Measurements from ENCODE around the gene RAPGEF5. TPM values are rescaled to one million over a fixed set of nuclear protein-coding genes. Genes with fewer than 3 reads are reported as not detected.

The RAPGEF5 gene
- polyA plus RNA-seq, 1 of the 3 experiments (the other 2 are of a cell fraction) = 1.2 TPM

DNA sequence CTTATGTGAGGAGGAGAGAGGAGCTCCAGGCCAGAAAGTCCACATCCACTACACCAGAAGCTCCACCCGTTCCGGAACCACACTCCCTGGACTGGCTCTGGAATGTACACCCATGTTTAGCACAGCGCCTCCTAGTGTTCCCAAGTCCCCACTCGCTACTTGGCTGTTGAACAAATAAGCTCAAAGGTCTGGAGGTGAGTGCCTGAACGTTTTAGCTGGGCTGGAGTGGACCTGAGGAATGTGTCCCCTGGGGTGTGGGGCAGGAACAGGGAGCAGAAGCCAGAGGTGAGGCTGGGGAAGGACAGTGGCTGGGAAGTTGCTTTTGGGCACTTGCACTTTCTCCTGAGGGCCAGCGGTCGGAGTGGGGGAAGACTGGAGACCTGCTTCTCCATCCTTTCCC, 247.2 kb downstream of the RAPGEF5 start:
- TF ChIP-seq PBX3 (IDR thresholded peaks at IDR 0.05) = no peak
- TF ChIP-seq SMC3 (IDR thresholded peaks at IDR 0.05; ENCODE audit: low read depth, low read length) = no peak
- no peak for TF ChIP-seq YY1 (IDR thresholded peaks at IDR 0.05; ENCODE audit: low read depth)
- no peak for TF ChIP-seq NRF1 (IDR thresholded peaks at IDR 0.05; ENCODE audit: low read depth, low read length)
- no peak for TF ChIP-seq REST (IDR thresholded peaks at IDR 0.05; ENCODE audit: low read depth, low read length)
- no peak for TF ChIP-seq RAD21 (IDR thresholded peaks at IDR 0.05; ENCODE audit: low read length)
- no peak for TF ChIP-seq EP300 (IDR thresholded peaks at IDR 0.05; ENCODE audit: borderline replicate concordance in 1 of 2, low read depth in 1 of 2, low read length in 1 of 2)
- TF ChIP-seq MEF2A (IDR thresholded peaks at IDR 0.05; ENCODE audit: borderline replicate concordance, low read depth) = no peak
- no peak for TF ChIP-seq FOXJ3 (CRISPR knock-in tag; IDR thresholded peaks at IDR 0.05)
- TF ChIP-seq TAF1 (IDR thresholded peaks at IDR 0.05; ENCODE audit: borderline replicate concordance, low read depth, low read length) = no peak
- TF ChIP-seq TCF12 (IDR thresholded peaks at IDR 0.05) = no peak
- TF ChIP-seq FOSL2 (IDR thresholded peaks at IDR 0.05; ENCODE audit: borderline replicate concordance, low read depth) = no peak
- TF ChIP-seq FOXM1 (IDR thresholded peaks at IDR 0.05; ENCODE audit: low read depth) = no peak
- no peak for TF ChIP-seq TEAD4 (IDR thresholded peaks at IDR 0.05; ENCODE audit: borderline replicate concordance, insufficient read depth)
- Histone ChIP-seq H3F3A (replicated peaks; ENCODE audit: insufficient read depth) (no peaks in the 10 kb centered on the region), H3K36me3 (replicated peaks in 1 of 2; ENCODE audit: control insufficient read depth in 1 of 2, insufficient read depth in 2 of 2, low read length in 1 of 2) (no peaks in the 10 kb centered on the region), H3K4me2 (no peak overlapping the region), H3K27ac (ENCODE audit: low read depth in 2 of 2, low read length in 1 of 2) (no peak overlapping the region), H4K20me1 (ENCODE audit: insufficient read depth) (no peaks in the 10 kb centered on the region), H3K4me1 (ENCODE audit: control insufficient read depth in 1 of 2, insufficient read depth in 2 of 2, low read depth in 1 of 2, low read length in 1 of 2) (peaks cover 0 to 7% of the 10 kb centered on the region in 2 experiments; a peak in 1 of 4 replicates), H3K27me3 (ENCODE audit: insufficient read depth) (no peaks in the 10 kb centered on the region), H2AFZ (ENCODE audit: low read depth) (no peak overlapping the region), H3K9me3 (no peaks in the 10 kb centered on the region), H3K4me3 (ENCODE audit: low read depth in 2 of 2, low read length in 1 of 2) (no peak overlapping the region), H3K9me2 (no peaks in the 10 kb centered on the region), H3K9ac (no peak overlapping the region), H3K79me2 (ENCODE audit: insufficient read depth) (no peaks in the 10 kb centered on the region)
- CTCF ChIA-PET = interaction anchor here (0.6 to 9.6 kb wide), 91 partner anchors 9 to 1338 kb away, joined by 3 to 203 read pairs (median 5); partner anchors contain the start of genes RAPGEF5 and STEAP1B
- WGBS (ENCODE audit: low lambda C conversion rate) = 68% methylated on average over 7 of the region's 7 CpGs
- peak; percentile 35 for DNase-seq
- POLR2A ChIA-PET = no interaction called here
